NCI-H526 treated with DMSO at 0.1 percent for 48 hours (cell line): ENCODE data around the gene SND1.

Source experiments
- DNase-seq: peaks from one replicate; lab custom pipeline; 2025; lab: John Stamatoyannopoulos, UW

SND1 gene

GRCh38 chr7:127768241-127768640 is 116.2 kb downstream of the SND1 start:
- no peak for DNase-seq

DNA sequence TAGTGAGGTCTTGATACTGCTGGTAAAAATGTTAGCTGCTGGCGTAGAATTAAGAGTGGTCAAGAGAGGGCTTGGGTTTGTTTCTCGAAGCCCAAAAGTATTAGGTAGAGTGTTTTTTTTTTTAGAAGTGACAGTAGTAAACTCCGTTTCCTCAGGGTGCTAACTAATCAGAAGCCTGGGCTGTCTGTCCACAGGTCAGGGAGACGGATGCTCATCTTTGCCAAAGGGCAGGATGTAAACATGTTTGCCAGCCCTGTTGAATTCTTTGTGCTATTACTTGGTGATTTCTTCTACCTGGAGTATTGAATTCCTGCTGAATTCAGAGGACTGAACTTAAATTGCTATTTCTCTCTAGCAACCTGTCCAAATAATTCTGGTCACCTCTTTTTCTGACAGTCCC is 117.1 kb downstream of the SND1 start:
- no peak for DNase-seq

DNA sequence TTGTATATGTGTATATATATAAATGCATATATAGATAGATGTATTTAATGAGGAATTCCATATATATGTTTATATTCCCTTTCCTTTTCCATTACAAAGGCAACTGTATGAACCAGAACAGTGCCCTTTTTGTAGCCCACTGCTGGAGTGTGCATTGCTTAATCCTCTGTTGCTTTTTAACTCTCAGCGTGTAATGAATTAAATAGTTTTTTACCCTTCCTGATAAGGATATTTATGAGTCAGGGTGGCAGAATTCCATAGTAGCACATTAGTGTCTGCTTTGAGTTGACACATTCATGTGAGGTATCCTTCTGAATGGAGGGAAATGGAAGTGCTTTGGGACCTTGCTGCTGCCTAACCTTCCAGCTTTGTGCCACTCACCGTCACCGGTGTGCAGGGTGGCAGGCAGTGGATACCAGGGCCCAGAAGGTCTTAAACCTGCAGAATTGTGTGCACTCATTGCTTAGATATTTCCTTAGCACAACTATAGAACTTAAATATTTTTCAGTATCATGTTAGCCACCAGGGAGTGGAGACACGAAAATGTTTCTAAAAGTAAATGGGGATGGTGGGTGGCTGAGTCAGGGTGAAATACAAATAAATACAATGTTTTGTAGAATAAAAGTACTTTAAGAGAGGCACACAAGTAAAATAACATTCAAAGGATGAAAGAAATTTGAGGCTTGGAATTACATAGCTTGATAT is 117.9 kb downstream of the SND1 start:
- DNase-seq, result no peak

DNA sequence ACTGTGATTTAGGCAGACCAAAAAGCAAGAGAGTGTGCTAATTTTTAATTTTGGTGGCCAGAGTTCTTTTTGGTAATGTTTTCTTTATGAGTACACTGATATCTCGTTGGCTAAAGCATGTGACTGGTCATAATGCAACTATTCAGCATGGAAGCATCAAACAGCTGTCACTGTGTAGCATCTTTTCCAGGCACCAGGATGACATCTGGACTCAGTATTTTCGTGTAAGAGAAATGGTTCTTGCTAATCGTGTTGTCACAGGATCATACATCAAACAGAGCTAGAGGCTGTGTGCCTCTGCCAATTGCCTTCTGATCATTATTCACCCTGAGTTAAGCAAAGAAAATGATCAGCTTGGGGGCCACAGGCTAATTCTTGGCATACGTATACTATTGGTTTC is 118.9 kb downstream of the SND1 start:
- no peak for DNase-seq

- no peak for DNase-seq
Observed at GRCh38 chr7:127771707-127772106, 119.7 kb downstream of the SND1 start.

DNA sequence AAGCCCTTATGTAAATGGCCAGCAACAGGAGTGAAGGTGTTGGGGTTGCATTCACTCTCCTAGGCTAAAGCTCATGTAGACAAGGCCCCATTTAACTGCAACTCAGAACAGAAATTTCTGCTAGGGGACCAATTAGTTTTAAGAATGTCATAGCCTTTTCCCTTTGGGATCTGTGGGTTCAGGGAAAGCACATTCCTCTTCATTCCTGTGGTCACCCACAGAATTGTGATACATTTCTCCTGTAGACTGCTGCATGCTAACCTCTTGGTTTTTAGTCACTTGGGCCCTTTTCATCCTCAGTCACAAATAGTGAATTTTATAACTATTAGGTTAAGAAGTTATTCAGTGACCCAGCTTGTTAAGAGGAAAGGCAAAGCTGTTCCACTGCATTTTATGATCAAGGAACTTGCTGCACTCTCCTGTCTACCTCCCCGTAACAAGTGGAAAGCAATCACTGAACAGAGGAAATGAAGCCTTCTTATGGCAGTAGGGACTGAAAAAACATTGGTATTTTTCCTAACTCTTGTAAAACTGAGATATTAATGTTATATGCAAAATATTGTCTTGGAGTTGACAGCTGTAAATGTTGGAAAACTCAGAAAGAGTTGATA is 124.9 kb downstream of the SND1 start:
- DNase-seq, result no peak

DNA sequence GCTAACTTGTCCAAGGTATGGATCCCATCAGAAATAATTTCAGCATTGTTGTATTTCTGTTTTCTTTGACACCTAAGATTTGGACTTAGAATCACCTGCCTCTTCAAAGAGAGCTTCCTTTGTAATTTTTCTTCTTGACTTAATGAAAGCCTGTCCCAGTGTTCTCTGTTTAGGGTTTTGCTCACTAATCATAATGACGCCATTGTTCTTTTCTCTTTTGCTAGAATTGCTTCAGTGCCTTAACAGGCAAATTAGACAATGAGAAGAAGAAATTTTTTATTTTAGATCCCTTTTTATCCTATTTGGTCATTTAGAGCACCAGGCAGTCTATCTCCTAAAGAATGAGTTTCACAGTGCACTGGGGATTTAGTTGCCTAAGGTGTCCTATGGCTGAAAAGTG is 128.5 kb downstream of the SND1 start:
- no peak for DNase-seq

GRCh38 chr7:127781081-127781480 is 129.1 kb downstream of the SND1 start:
- DNase-seq, result no peak

DNA sequence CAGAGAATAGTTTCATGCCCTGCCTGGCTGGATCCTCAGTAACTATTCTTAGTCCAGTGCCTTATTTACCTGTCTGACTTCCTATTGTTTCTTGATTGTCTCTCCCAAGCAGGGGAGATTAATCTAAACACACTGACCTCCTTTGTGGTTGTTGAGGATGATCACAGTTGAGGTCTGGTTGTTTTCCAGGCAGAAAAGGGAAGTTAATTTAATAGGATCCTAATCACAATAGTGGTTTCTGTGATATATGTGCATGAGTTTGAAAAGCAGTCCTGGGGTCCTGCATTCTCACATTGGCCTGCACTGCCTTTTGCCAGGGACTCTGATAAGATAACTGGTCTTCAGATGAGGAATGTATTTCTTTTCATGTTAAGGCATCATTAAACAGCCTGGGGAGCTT is 130.1 kb downstream of the SND1 start:
- DNase-seq, result no peak

GRCh38 chr7:127782654-127783559 is 130.9 kb downstream of the SND1 start:
- DNase-seq, result no peak

- no peak for DNase-seq
Observed at GRCh38 chr7:127786184-127786583, 134.2 kb downstream of the SND1 start.

DNA sequence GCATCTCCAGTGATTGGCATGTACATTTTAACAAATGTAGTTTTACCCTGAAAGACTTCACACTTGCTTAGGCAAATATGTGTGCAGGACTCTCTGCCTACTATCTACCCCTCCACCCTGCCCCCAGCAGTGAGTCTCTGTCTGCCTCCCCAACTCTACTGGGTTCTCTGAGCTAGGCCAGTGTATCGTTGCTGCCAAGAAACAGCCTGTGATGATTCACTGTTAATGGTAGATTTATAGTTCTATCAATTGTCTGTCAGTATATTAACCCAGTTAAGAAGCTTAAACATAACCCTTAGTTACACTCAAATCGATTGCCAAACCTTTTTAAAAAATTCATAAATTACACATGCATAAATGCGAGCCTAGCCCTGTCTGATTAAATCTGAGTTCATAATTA is 137.0 kb downstream of the SND1 start:
- DNase-seq, result no peak

DNA sequence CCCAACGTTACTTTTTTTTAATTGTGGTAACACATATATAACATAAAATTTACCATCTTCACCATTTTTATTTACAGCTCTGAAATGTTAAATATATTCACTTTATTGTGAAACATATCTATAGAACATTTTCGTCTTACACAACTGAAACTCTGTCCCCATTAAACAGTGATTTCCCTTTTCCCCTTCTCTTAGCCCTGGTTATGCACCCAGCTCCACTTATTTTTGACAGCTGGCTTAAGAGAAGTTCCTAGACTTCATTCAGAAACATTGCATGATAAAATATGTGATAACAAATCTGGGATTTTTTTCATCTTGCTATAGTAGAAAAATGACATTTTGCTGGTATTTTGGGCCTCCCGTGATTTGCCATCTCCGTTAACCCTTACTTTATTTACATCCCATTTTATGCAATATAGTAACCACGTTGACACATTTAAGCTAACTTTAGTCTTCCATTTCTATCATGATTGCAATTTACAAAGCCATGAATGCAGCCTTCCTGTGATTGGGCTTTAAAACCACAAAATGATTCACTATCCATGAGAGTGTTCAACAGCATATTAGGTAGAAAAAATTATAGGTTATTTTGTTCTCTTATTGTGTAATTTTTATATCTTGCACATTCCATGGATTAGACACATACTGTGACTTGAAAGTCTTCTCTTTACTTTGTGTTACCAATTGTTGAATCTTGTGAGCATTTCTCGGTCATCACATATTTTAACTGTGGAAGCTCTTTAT is 139.6 kb downstream of the SND1 start:
- DNase-seq, result no peak

DNA sequence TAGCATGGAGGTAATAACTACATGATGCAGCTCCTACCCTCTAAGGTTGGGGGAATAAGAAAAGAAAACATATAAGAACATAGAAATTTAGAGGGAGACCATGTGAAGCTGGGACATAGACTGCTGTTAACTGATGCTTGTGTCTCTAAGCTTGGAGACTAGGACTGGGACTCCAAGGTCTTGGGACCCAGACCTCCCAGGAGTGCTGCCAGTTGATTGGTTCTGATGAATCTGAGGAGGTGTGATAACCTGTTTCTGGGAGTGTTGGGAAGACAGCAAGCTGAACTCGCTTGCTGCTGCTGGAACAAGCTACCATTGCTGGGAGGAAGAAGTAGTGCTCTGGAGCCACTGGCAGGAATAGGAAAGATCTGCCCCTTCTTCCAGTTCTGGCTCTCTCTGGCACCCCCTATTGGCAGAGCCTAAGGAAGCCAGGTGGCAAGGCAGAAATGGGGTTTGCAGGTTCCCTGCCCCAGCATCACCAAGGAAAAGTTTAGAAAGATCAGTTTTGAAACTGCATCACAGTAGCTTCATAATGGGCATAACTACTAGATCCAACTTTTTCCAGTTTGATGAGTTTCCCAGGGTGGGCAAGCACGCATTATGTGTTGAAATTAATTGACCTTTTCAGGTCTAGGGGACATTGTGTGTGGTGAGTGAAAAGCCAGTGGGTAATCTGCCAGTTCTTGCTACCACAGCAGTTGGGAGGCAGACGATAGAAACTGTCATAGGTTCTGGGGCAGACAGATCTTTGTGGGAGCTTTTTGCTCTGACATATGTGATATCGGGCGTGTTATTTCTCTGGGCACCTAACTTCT is 140.7 kb downstream of the SND1 start:
- peak; percentile 2 for DNase-seq

GRCh38 chr7:127793582-127793981 is 141.6 kb downstream of the SND1 start:
- DNase-seq, result no peak

DNA sequence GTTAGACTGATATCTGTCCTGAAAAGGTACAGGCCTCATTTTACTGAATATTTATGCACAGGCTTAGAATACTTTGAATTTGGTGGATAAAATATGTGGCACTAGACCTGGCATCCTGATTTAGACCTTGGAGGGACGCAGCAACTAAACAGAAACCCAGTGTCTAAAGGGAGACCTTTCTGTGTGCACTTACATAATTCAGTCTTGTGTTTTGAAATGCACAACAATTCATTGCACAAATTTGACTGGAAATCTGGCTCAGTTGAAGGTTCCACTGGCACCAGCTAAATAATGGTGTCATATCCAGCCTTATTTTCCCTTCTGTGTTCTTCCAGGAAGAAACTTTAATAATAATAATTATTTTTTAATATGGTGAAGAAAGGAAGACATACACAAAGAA is 142.1 kb downstream of the SND1 start:
- DNase-seq, result no peak

DNA sequence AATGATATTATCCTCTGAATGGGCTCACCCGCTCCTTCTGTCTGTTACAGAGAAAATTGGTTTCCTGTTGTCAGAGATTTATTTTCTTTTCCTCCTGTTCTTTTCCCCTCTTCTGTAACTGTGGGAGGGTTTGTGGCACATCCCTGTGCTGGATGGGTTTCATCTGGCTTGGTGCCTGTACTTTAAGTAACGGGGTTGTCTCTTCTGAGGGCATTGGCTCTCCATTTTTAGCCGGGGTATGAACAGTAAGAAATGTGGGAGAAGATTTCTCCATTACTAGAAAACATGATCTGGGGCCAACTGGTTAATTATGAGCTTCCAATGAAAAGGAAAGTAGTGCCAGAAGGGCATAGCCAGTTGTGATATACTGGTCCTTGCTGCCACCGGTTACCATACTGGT is 142.6 kb downstream of the SND1 start:
- no peak for DNase-seq

- DNase-seq, result no peak
Observed at GRCh38 chr7:127798023-127798422, 146.0 kb downstream of the SND1 start.

GRCh38 chr7:127798769-127799372 is 146.9 kb downstream of the SND1 start:
- DNase-seq, result no peak

- no peak for DNase-seq
Observed at GRCh38 chr7:127799535-127800305, 147.7 kb downstream of the SND1 start.
